Kidney tubule cell (primary cell): Measurements from ENCODE around the gene SNCG.
"Not testable (repeated sequence)": the region's sequence is repeated elsewhere in the genome, so short reads cannot be mapped to it uniquely, and the experiment has no call there.

Experiments used
- DNase-seq: peaks from one replicate; pipeline ENCODE4 v3.0.0-alpha.2; 2018; ENCODE audit warnings: low spot score

The SNCG gene

DNA sequence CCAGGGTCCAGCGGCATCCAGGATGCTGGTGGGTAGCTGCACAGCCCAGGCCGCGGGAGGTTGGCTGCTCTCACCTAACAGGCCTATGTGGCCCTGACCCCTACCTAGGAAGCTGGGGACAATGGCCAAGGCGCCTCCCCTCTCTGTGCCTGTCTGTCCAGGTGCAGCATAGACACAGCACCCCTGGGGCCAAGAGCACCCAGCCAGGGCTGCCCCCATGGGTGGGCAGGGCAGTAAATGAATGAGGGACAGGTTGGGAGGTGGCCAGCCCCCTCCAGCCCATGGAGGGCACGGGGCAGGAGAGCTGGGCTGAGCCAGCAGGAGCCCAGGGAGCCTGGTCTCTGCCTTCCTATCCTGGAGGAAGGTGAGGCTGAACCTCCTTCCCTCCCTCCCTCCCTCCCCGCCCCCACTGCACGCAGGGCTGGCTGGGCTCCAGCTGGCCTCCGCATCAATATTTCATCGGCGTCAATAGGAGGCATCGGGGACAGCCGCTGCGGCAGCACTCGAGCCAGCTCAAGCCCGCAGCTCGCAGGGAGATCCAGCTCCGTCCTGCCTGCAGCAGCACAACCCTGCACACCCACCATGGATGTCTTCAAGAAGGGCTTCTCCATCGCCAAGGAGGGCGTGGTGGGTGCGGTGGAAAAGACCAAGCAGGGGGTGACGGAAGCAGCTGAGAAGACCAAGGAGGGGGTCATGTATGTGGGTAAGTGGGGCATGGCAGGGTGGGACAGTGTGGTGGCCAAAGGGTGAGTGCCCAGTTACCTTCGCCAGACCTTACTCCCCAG, at the start of gene SNCG:
Gene SNCG, plus strand, starts transcription at position 484 of the 785 bp plus-strand sequence. Its CDS starts 99 bp downstream, at position 583.
- DNase-seq: no peak

DNA sequence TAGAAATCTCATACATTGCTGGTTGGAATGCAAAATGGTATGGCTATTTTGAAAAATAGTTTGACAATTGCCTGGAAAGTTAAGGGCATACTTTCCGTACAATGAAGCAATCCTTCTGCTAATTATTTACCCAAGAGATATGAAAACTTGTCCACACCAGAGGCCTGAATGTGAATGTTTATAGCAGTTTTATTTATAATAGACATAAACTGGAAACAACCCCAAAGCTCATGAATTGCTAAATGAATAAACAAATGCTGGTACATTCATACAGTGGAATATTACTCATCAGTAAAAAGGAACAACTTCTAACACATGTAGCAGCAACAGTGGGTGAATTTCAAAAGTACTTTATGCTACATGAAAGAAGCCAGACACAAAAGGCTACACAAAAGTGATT, 43.7 kb upstream of the SNCG start:
- DNase-seq: no peak

DNA sequence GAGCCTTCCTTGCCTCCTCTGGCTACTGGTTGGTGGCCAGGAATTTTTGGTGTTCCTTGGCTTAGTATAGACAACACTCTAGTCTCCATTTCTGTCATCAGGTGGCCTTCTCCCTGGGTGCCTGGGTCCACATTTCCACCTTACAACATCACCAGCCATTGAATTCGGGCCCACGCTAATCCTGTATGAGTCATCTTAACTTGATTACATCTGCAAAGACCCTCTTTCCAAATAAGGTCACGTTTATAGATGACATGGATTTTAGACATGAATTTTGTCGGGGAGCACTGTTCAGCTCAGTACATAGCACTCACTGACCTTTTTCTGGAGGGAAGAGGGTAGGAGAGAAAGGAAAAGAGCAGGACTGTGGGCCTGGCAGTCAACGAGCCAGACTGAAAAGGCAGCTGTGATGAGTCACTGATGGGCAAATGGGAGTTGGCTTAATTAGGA, 40.4 kb upstream of the SNCG start:
- no peak for DNase-seq

DNA sequence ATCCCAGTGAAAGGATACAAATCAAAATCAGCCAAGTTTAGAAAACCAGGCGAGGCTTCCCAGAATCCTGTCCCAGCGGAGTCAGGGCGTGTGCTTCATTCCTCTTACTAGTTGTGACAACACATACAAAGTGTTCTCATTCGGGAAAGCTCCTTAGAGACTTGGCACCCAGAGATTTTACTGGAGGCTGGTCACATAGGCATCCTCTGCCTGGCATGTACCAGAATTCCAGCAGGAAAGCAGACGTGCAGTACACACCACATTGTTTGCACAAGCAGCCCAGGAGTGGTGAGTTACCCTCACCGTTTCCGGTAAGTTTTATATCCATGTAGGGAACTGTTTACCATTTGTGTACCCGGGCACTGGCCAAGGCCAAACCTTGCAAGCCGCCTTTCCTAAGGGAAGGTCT, 35.8 kb upstream of the SNCG start:
- no peak for DNase-seq

DNA sequence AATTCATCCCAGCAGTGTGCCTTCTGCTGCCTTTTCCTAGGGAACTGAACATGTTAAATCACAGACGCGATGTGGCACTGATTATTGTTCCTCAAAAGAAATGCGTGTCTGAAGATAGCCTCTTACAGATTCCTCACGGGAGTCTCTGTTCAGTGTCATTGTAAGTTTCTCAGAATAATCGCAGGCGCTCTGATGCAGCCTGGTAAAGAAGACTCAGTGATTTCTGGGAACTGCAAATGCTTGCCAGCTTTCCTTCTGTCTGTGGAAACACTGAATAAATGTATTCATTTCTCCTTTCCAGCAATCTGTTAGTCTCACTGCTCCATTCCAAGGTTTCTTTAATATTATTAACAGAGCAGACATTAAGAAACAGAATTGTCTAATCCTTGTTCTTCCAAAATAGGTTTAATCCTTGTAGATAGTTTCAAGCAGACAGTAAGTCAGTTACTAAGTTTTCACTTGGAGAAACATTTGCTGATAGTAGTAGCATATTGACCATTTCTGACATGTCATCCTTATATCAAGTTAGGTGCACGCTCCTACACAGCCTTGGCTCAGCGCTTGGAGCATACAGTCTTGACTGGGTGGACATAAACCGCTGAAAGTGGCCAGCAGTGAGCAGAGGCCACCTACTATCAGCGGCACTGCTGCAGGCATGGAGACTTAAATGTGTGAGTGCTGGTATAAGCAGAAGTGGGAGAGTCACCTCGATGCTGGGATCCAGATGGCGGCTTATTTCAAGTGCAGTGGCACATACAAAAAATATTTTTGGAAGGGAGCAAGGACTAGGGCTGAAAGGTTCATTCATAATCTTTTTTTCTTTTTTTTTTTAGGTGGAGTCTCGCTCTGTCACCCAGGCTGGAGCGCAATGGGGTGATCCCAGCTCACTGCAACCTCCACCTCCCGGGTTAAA, 28.7 kb upstream of the SNCG start:
- no peak for DNase-seq

DNA sequence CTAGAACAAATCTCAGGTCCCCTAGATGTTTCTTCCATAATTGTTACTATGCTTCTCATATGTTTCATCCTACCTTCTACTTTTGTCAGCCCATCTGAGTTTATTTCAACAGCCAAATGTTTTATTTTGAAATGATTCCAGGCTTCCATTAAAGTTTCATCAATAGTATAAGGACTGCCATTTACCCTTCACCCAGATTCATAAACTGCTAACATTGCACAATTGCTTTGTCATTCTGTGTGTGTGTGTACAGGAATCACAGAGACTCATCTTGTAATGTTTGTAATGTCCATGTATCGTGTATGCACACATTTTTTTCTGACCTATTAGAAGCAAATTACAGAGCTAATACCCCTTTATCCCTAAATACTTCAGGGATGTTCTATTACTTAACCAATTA, 26.5 kb upstream of the SNCG start:
- no peak for DNase-seq

DNA sequence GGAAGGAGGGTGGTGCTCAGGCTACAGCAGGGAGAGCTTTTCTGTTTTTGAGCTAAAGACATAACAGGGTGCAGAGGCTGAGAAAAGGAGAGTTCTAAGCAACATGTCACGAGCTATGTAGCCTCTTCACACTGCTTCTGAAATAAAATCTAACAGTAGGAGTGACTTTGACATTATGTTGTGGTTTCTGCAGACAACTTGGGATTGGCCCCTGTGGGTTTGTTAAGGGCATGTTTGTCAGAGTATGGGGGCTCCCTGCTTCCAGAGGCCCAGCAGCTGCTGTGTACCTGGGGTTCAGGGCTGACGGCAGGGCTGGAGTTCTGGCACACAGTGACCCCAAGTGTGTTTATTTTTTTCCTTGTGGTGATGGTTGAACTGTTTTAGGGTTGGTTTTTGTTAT, 25.7 kb upstream of the SNCG start:
- DNase-seq: no peak

DNA sequence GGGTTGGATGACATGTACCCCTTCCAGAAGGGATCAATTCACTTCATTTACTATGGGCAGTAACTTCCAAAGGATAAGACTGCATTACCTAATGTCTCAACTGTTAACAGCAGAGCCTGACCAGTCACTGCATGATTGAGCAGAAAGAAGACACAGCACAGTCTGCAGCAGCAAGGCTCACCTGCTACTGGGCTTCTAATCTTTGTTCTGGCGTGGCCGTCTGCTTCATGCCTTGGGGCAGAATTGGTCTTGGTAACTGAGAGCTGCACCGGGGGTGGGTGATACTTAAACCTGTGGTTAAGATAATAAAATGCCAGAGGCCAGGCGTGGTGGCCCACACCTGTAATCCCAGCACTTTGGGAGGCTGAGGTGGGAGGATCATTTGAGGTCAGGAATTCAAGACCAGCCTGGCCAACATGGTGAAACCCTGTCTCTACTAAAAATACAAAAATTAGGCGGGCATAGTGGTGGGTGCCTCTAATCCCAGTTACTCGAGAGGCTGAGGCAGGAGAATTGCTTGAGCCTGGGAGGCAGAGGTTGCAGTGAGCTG, 24.2 kb upstream of the SNCG start:
- peak; percentile 34 for DNase-seq

DNA sequence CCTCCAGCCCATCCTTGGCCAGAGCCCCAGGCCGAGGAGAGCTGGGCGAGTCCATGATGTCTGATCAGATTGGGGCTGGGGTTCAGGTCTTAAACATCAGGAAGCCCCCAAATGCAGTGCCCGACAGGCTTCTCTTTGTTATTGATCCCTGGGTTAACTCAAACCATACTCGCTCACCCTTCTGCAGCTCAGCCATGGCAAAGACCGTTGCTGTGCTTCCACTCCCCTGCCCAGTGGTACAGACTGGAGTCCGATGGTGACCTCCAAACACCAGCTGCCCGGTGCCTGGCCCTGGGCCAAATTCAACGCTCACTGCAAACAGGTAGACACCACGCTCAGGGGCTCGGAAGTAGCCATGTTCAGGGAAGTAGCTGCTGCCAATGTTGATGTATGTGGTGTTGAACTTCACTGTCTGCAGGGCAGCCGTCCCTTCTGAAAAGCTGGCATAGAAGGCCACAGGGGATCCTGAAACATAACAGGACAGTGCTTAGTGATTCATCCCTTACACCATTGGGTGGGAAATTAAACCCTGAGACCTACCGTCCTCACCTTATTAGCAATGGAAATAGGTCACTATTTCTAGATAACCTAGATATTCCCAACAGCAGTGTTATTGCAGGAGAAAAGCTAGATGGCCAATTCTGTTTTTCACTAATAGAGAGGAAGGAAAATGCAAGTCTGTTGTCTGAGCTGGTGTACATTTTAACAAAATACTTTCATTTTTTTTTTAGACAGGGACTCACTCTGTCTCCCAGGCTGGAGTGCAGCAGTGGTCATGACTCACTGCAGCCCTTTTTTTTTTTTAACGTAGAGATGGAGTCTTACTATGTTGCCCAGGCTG, 21.5 kb upstream of the SNCG start:
- peak; percentile 55 for DNase-seq

DNA sequence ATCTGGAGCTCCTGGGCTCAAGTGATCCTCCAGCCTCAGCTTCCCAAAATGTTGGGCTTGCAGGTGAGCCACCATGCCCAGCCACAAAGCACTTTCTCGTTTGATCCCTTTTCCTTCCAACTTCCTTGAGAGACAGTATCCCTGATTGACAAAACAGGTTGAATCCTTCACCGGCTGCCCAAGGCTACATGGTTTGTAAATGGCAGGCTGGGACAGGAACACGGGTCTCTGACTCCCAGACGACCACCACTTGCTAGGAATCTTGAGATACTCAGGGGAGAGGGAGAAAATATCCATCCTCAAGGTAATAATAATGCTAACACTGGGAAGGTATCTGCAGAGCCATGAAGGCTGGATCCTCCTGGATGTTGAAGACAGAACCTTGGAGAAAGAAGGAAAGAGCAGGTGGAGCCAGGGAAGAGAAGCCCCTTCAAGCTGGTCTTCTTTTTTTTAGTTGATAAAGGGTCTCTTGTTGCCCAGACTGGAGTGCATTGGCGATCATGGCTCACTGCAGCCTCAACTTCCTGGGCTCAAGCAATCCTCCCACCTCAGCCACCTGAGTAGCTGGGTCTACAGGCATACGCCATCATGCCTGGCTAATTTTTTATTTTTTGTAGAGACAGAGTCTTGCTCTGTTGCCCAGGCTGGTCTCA, 20.8 kb upstream of the SNCG start:
- DNase-seq: no peak

DNA sequence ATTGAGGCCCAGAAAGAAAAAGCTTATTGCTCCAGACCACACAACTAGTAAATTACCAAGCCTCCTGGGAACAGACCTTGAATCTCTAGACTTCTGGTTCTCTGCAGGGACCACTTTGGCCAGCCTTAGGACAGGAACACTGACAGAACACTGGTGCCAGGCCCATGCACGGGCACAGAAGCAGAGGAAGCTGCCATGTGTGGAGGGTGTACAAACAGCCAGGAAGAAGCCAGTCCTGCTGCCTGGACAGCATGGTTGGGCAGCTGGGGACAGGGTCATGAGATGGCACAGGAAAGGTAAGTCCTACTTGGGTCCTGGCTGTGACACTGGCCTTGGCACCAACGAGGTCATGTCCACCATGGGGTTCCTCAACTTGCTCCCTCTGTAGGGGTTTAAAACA, 20.1 kb upstream of the SNCG start:
- no peak for DNase-seq

DNA sequence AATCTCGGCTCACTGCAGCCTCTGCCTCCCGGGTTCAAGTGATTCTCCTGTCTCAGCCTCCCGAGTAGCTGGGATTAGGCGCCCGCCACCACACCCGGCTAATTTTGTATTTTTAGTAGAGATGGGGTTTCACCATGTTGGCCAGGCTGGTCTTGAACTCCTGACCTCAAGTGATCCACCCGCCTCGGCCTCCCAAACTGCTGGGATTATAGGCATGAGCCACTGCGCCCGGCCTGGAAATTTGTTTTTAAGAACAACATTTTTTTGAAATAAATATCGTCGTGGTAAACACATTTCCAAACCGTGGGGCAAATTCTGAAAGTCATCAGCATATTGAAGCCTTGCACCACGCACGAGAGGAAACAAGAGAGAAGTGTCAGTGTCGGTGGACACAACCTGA, 18.3 kb upstream of the SNCG start:
- DNase-seq: not testable (repeated sequence)

DNA sequence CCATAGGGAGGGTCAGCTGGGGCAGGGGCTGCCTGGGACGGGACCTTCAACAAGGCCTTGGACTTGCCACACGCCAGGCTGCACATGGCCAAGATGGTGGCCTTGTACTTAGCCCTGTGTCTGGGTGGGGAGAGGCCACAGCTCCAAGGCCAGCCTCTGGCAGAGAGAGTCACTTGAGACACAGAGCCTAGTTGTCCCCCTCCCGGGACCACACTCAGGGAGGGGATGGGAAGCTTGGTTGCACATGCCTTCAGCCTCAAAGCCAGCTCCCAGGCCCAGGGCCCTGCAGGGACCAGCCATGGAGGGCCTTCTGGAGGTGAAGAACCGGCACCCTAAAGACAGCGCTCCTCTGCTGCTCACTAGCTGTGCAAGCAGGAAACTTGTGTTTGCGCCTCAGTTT, 17.7 kb upstream of the SNCG start:
- no peak for DNase-seq

DNA sequence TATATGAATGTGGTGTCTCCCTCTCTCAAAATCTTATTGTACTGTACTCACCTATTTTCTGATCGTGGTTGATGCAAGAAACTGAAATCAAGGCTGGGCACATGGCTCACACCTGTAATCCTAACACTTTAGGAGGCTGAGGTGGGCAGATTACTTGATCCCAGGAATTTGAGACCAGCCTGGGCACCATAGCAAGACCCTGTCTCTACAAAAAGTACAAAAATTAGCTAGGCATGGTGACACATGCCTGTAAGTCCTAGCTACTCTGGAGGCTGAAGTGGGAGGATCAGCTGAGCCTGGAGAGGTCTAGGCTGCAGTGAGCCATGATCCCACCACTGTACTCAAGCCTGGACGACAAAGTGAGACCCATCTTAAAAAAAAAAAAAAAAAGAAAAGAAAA, 17.0 kb upstream of the SNCG start:
- DNase-seq: no peak

DNA sequence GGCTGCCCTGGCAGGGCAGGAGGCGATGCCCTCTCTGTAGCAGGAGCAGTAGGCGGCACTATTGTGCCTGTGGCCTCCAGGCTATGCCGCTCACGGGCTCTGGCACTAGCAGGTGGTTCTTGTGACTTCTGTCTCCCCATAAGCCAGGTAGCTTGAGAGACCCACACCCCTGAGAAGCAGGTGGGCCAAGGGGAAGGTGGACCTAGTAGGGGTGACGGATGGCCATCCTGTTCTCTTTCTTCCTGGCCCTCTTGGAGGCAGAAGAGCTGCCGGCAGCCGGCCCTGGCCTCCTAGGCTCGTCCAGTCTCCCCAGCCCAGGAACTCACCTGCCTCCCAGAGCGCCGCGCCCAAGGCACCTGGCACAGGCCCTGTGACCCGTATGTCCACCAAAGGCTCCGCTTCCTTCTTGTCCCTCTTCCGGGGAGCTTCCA, 16.4 kb upstream of the SNCG start:
- DNase-seq: no peak

DNA sequence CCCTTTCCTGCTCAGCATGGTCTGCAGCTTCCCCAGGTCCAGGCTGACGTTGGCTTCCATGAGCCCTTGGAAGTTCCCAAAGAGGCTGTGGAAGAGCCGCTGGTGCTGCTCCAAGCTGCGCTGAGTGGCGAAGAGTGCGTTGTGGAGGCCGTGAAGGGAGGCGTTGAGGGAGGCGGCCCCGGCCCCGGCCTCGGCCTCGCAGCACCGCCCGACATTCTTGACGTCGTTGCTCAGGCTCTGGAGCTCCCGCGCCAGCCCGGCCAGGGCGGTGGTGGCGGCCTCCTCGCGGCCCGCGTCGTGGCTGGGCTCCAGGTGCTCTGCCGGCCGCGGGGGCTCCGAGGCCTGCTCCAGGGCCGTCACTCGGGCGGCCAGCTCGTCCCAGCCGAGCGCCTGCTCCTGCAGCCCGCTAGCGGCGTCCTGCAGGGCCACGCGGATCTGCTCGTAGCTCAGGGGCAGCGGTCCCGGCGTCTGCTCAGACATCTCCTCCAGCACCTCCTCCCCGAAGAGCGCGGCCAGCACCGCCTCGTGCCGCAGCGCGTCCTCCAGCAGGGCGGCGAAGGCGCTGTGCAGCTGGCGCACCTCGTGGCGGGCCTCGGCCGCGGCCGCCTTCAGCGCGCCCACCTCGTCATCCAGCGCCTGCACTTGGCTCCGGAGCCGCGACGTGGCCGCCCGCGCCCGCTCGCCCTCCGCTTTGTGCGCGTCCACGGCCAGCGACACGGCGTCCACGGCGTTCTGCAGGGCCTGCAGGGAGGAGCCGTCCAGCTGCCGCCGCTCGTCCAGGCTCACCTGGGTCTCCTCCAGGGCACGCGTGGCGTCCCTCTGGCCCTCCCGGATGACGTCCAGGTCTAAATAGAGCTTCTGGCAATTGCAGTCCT, 15.7 kb upstream of the SNCG start:
- no peak for DNase-seq

DNA sequence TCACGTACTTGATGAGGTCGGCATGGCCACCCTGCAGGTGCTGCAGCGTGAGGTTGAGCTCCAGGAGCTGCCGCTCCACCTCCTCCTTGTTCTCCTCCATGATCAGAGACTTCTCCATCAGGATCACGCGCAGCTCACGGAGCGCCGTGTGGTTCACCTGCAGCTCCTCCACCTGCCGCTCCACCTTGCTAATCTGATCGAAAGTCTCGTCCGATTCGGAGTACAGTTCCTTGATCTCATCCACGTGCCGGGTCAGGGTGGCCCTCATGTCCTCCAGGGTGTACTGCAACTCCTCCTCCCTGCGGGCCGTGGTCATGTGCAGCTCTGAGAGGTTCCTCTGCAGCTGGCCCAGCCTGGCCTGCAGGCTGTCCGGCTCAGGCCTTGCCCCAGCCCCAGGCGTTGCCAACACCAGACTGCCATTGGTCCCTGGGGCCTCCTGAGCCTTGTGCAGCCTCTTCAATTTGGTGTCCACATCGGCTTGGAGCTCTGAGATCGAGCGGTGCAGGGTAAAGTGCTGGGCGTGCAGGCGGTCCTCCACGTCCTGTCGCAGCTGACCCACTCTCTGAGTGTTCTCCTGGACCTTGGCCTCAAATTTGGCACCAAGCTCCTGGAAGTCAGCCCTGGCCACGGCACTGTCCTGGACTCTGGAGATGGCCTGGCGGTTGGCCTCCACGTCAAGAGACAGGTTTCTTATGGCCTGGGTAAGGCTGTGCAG, 14.9 kb upstream of the SNCG start:
- no peak for DNase-seq

DNA sequence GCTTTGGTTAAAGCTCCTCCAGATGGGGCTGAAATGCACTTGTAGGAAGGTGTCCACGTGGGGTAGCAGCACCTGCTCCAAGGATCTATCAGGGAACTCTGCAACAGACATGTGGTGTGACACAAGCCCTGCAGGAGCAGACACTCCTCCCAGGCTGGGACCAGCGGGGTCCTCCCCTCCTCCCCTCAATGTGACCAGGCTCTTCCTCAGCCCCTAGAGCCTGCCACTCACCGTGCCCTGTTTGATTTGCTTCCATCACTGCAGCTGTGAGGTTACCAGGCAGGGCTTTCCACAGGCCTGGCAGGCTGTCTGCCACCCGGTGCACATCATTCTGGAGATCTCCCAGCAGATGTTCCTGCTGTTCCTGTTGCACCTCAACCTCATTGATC, 14.4 kb upstream of the SNCG start:
- no peak for DNase-seq

DNA sequence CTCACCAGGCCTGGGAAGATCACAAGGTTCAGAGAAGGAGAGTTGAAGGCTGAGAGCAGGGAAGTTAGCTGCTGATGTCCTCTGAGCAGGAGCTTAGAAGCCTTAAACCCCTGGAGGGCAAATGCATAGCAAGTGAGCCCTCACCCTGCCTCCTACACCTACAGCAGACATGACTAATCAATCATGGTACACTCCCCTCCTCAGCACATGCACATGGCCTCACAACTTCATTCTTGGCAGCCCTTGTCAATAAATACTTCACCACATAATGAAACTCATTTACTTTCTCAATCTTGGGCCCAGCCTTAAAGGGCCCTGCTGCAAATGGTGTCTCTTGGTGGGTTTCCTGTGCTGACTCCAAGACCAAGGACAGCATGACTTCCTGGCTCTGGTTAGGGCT, 13.9 kb upstream of the SNCG start:
- DNase-seq: peak; percentile 39

DNA sequence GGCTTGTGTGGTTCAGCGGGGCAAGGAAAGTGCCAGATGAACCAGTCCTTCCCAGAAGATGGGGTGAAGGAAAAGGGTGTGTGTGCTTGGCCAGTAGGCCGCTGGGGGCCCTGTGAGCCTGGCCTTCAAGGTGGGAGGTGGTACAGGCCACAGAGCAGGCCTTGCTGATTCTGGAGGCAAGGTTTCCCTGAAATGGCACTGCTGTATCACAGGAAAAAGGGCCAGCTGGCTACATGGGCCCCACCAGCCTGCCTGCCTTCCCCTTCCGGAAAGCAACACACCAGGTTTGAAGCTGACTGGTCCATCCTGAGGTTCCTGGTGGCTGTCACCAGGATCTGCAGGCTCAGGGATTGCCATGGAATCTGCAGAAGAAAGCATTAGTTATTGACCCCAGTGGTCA, 13.5 kb upstream of the SNCG start:
- no peak for DNase-seq
